Cardiac fibroblast (primary cell): ENCODE results near the gene COG7.
"Not testable (repeated sequence)": the region's sequence is repeated elsewhere in the genome, so short reads cannot be mapped to it uniquely, and the experiment has no call there.

Source experiments
- DNase-seq, 2 donors: peaks; one replicate each; pipeline versions ENCODE4 v3.0.0 to v3.0.0-alpha.2; 2010; ENCODE audit warnings: low read depth in 2 of 2
- H3K4me3 ChIP-seq, 2 donors: replicated peaks in 1 of 2; 1 replicate in 1 of 2; 2 replicates in 1 of 2; pipeline ENCODE4 v1.5.1; 2011; ENCODE audit warnings: low read depth in 2 of 2, low read length in 2 of 2, mild to moderate bottlenecking in 2 of 2, moderate library complexity in 1 of 2
- CTCF ChIP-seq: IDR thresholded peaks from one replicate; pipeline ENCODE4 v1.5.1; 2011; ENCODE audit warnings: low read depth, mild to moderate bottlenecking, low read length, inconsistent platforms

Gene COG7

GRCh38 chr16:23453338-23454052 lies 506 bp upstream of the COG7 start:
- no peak for DNase-seq
- TF ChIP-seq CTCF: no peak

GRCh38 chr16:23452221-23452571 lies 793 bp downstream of the COG7 start:
- peak in 1 of 2 donors; percentile 12 for DNase-seq
- H3K4me3 ChIP-seq: peak overlapping the region; percentile 74 to 92
- TF ChIP-seq CTCF: no peak

More at GRCh38 chr16:23453338-23454052, 506 bp upstream of the COG7 start:
- H3K4me3 ChIP-seq: peak overlapping the region; percentile 74 to 92

GRCh38 chr16:23448392-23448791 lies 4.6 kb downstream of the COG7 start:
- no peak for DNase-seq
- no peak for TF ChIP-seq CTCF

GRCh38 chr16:23437542-23437941 lies 15.4 kb downstream of the COG7 start:
- not testable (repeated sequence) for H3K4me3 ChIP-seq, DNase-seq

More at GRCh38 chr16:23448392-23448791, 4.6 kb downstream of the COG7 start:
- no peak overlapping the region for H3K4me3 ChIP-seq

GRCh38 chr16:23436951-23437350 lies 16.0 kb downstream of the COG7 start:
- TF ChIP-seq CTCF: no peak
- no peak for DNase-seq
- no peak overlapping the region for H3K4me3 ChIP-seq

GRCh38 chr16:23435500-23435899 lies 17.5 kb downstream of the COG7 start:
- peak; percentile 91 for TF ChIP-seq CTCF
- DNase-seq: peak; percentile 65 to 69
- no peak overlapping the region for H3K4me3 ChIP-seq

GRCh38 chr16:23434380-23434779 lies 18.6 kb downstream of the COG7 start:
- no peak overlapping the region for H3K4me3 ChIP-seq
- peak; percentile 81 to 85 for DNase-seq
- peak; percentile 82 for TF ChIP-seq CTCF
